RWPE1 (cell line): Measurements from ENCODE around the gene LACTB.
A peak's percentile ranks its signal among the peaks of the same experiment; 100 is the strongest.

ENCODE experiments used
- CTCF ChIA-PET: fragments of 350-600 bp; sonication (Branson Sonifier 250); formaldehyde crosslinking; extraction: SDS; loops from one replicate; lab custom pipeline; 2021; lab: Yijun Ruan, JAX
- POLR2A ChIA-PET: fragments of 400-600 bp; formaldehyde crosslinking; extraction: SDS; loops from one replicate; lab custom pipeline; 2020; ENCODE audit warnings: antibody characterized with exemption; ENCODE audit not compliant: low non-redundant PET; lab: Yijun Ruan, JAX
- DNase-seq: peaks from one replicate; pipeline ENCODE4 v3.0.0; 2012; ENCODE audit warnings: low spot score
- H3K27ac ChIP-seq: fragments of 450-650 bp; 2 replicates; pipeline ENCODE4 v1.5.1; 2017
- CTCF ChIP-seq: fragments of 450-650 bp; conservative IDR thresholded peaks from 2 replicates; pipeline ENCODE4 v1.5.1; 2017; ENCODE audit warnings: low read depth, mild to moderate bottlenecking

Gene LACTB

GRCh38 chr15:63121382-63122001 lies at the start of gene LACTB:
LACTB (plus strand) TSS chr15:63121861; CDS start chr15:63121872, 11 bp downstream.
- peak within 1 kb of the TSS; percentile 81 for H3K27ac ChIP-seq
- ChIA-PET CTCF (no interaction called here), POLR2A (no interaction called here)
- no peak for TF ChIP-seq CTCF
- DNase-seq = peak; percentile 88

- no peak for DNase-seq
- no peak for TF ChIP-seq CTCF
- CTCF ChIA-PET = interaction anchor here (0.7 to 2.1 kb wide), 2 partner anchors 25 to 143 kb away, joined by 3 to 7 read pairs; no protein-coding TSS in a partner anchor
- POLR2A ChIA-PET = no interaction called here
- no peak overlapping the region for H3K27ac ChIP-seq
Measured at GRCh38 chr15:63072023-63072650, 49.5 kb upstream of the LACTB start.

- TF ChIP-seq CTCF = no peak
- H3K27ac ChIP-seq = no peak overlapping the region
- ChIA-PET POLR2A (no interaction called here), CTCF (interaction anchor here (2.1 kb wide), 1 partner anchor 25 kb away, joined by 7 read pairs; no protein-coding TSS in a partner anchor)
- no peak for DNase-seq
Measured at GRCh38 chr15:63072809-63073277, 48.8 kb upstream of the LACTB start.

- DNase-seq = no peak
- ChIA-PET POLR2A (no interaction called here), CTCF (interaction anchor here (2.1 kb wide), 1 partner anchor 26 kb away, joined by 7 read pairs; no protein-coding TSS in a partner anchor)
- no peak overlapping the region for H3K27ac ChIP-seq
- no peak for TF ChIP-seq CTCF
Measured at GRCh38 chr15:63073497-63074172, 48.0 kb upstream of the LACTB start.

GRCh38 chr15:63075015-63075983 lies 46.4 kb upstream of the LACTB start:
- DNase-seq = no peak
- TF ChIP-seq CTCF = no peak
- ChIA-PET CTCF (interaction anchor here (0.9 to 1.0 kb wide), 2 partner anchors 27 to 318 kb away, joined by 3 to 4 read pairs; no protein-coding TSS in a partner anchor), POLR2A (no interaction called here)
- no peak overlapping the region for H3K27ac ChIP-seq
